K562 (cell line): Measurements from ENCODE around the gene KRTAP15-1.

ENCODE experiments used
- CBX5 ChIP-seq: IDR thresholded peaks from 2 replicates; pipeline ENCODE4 v1.6.1; 2014; ENCODE audit warnings: low read depth, borderline replicate concordance
- CHD2 ChIP-seq: IDR thresholded peaks from 2 replicates; pipeline ENCODE4 v1.6.1; 2011; ENCODE audit warnings: low read depth, low read length
- ESRRA ChIP-seq: fragments of 450-650 bp; IDR thresholded peaks from 2 replicates; pipeline ENCODE4 v1.6.1; 2014; ENCODE audit warnings: low read depth, mild to moderate bottlenecking, moderate library complexity, borderline replicate concordance
- EZH2 ChIP-seq: IDR thresholded peaks from 2 replicates; pipeline ENCODE4 v1.6.1; 2012; ENCODE audit warnings: low read depth, mild to moderate bottlenecking, inconsistent platforms, low read length, borderline replicate concordance
- L3MBTL2 ChIP-seq: fragments of 450-650 bp; IDR thresholded peaks from 2 replicates; pipeline ENCODE4 v1.6.1; 2016; ENCODE audit warnings: mild to moderate bottlenecking, moderate library complexity
- LEF1 ChIP-seq: fragments of 450-650 bp; IDR thresholded peaks from 2 replicates; pipeline ENCODE4 v1.6.1; 2016; ENCODE audit warnings: mild to moderate bottlenecking
- MEIS2 ChIP-seq: fragments of 450-650 bp; IDR thresholded peaks from 2 replicates; pipeline ENCODE4 v1.6.1; 2014; ENCODE audit warnings: mild to moderate bottlenecking; ENCODE audit not compliant: partially characterized antibody
- PHF8 ChIP-seq: fragments of 200-600 bp; sonication (generic); IDR thresholded peaks from 2 replicates; pipeline ENCODE4 v1.6.1; 2012; ENCODE audit warnings: mixed run types, mild to moderate bottlenecking, inconsistent platforms, low read length, moderate library complexity, borderline replicate concordance
- SP1 ChIP-seq: sonication (generic); formaldehyde crosslinking; IDR thresholded peaks from 2 replicates; pipeline ENCODE4 v1.8.1; 2022; ENCODE audit warnings: mild to moderate bottlenecking, missing genetic modification reagents
- YY1 ChIP-seq, 3 experiments: IDR thresholded peaks; 2 replicates each; pipeline ENCODE4 v1.6.1; 2011; ENCODE audit warnings: low read length in 2 of 3, mild to moderate bottlenecking in 2 of 3, moderate library complexity in 2 of 3, borderline replicate concordance in 1 of 3, control low read depth in 1 of 3, low read depth in 1 of 3; ENCODE audit not compliant: insufficient read depth in 3 of 3, insufficient replicate concordance in 2 of 3, control insufficient read depth in 1 of 3, insufficient read length in 1 of 3; ENCODE audit errors: extremely low read depth in 1 of 3
- ZNF232 ChIP-seq: sonication (generic); formaldehyde crosslinking; IDR thresholded peaks from 2 replicates; pipeline ENCODE4 v1.8.0; 2022; ENCODE audit warnings: mild to moderate bottlenecking, missing genetic modification reagents
- ZNF253 ChIP-seq: fragments of 250-450 bp; sonication (Bioruptor Pico); conservative IDR thresholded peaks from 2 replicates; pipeline ENCODE4 v1.6.1; 2021; ENCODE audit warnings: mild to moderate bottlenecking
- ZNF436 ChIP-seq: fragments of 250-450, 450-650 bp; sonication (Bioruptor Pico); formaldehyde crosslinking; IDR thresholded peaks from 2 replicates; pipeline ENCODE4 v1.7.0; 2020; ENCODE audit warnings: mild to moderate bottlenecking

DNA sequence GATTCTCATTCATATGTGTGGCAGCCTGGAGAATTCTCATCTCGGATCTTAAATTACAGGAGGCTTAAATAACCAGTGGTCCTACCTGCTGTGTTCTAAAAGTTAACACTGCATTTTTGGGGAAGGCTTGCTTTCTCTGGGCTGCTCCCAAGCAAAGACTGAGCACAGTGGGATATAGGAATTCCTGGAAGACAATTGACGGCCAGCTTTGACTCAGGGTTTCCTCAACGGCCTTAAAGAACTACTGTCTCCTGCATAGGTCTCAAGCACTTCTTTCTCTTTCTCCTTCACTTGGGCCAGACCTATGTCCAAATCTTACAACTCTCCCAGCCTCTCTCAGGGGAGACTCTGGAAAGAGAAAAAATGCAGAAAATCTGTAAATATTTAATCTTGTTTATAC, 13.3 kb upstream of the KRTAP15-1 start:
- TF ChIP-seq ZNF436 (CRISPR knock-in tag) = no peak
- no peak for TF ChIP-seq LEF1
- TF ChIP-seq CBX5 = no peak
- no peak for TF ChIP-seq YY1 (IDR thresholded peaks at IDR 0.05; ENCODE audit: borderline replicate concordance in 1 of 3, control insufficient read depth in 1 of 3, extremely low read depth in 1 of 3, insufficient read depth in 3 of 3, insufficient read length in 1 of 3, insufficient replicate concordance in 2 of 3, low read depth in 1 of 3, low read length in 2 of 3)
- no peak for TF ChIP-seq EZH2
- no peak for TF ChIP-seq ESRRA
- TF ChIP-seq CHD2 = no peak
- TF ChIP-seq L3MBTL2 = no peak
- TF ChIP-seq ZNF232 = no peak
- no peak for TF ChIP-seq ZNF253 (CRISPR knock-in tag)
- TF ChIP-seq PHF8 = no peak
- no peak for TF ChIP-seq SP1 (CRISPR knock-in tag)
- no peak for TF ChIP-seq MEIS2
